Neuronal stem cell (in vitro differentiated cells): Measurements from ENCODE around the gene SOD3.
A peak's percentile ranks its signal among the peaks of the same experiment; 100 is the strongest.

Source experiments
- DNase-seq: peaks from one replicate; pipeline ENCODE4 v3.0.0-alpha.2; 2013; ENCODE audit warnings: low spot score
- H2AFZ ChIP-seq: one replicate; pipeline ENCODE4 v1.6.1; 2013; ENCODE audit warnings: mild to moderate bottlenecking, low read length, inconsistent platforms
- H2AK5ac ChIP-seq: 2 replicates; pipeline ENCODE4 v1.6.1; 2013; ENCODE audit warnings: low read depth, mild to moderate bottlenecking, inconsistent platforms, low read length, moderate library complexity, mixed read lengths
- H2BK120ac ChIP-seq: 2 replicates; pipeline ENCODE4 v1.6.1; 2013; ENCODE audit warnings: low read depth, mild to moderate bottlenecking, inconsistent platforms, low read length, moderate library complexity, mixed read lengths
- H2BK12ac ChIP-seq: one replicate; pipeline ENCODE4 v1.6.1; 2013; ENCODE audit warnings: low read length, inconsistent platforms
- H2BK15ac ChIP-seq: 2 replicates; pipeline ENCODE4 v1.6.1; 2013; ENCODE audit warnings: mild to moderate bottlenecking, low read length, inconsistent platforms, mixed read lengths
- H2BK5ac ChIP-seq: one replicate; pipeline ENCODE4 v1.6.1; 2013; ENCODE audit warnings: inconsistent platforms, mild to moderate bottlenecking, low read length, moderate library complexity
- H3K14ac ChIP-seq: one replicate; pipeline ENCODE4 v1.6.1; 2013; ENCODE audit warnings: low read length, inconsistent platforms
- H3K18ac ChIP-seq: 2 replicates; pipeline ENCODE4 v1.6.1; 2013; ENCODE audit warnings: low read length, inconsistent platforms
- H3K23ac ChIP-seq: 2 replicates; pipeline ENCODE4 v1.6.1; 2013; ENCODE audit warnings: low read depth, mild to moderate bottlenecking, mixed read lengths, low read length, inconsistent platforms; ENCODE audit not compliant: poor library complexity
- H3K27ac ChIP-seq: replicated peaks from 3 replicates; pipeline ENCODE4 v1.5.1; 2013; ENCODE audit warnings: low read length, inconsistent platforms
- H3K27me3 ChIP-seq, 3 experiments: 2 replicates each; pipeline ENCODE4 v1.6.1; 2013; ENCODE audit warnings: low read length in 3 of 3, mild to moderate bottlenecking in 2 of 3, inconsistent platforms in 1 of 3, low read depth in 1 of 3, mixed read lengths in 1 of 3, moderate library complexity in 1 of 3; ENCODE audit not compliant: control insufficient read depth in 3 of 3, insufficient read depth in 3 of 3
- H3K36me3 ChIP-seq, 2 donors: replicated peaks in 1 of 2; 2 replicates each; pipeline ENCODE4 v1.6.1; 2013; ENCODE audit warnings: low read length in 2 of 2; ENCODE audit not compliant: control insufficient read depth in 2 of 2, insufficient read depth in 2 of 2
- H3K4ac ChIP-seq: 2 replicates; pipeline ENCODE4 v1.6.1; 2013; ENCODE audit warnings: inconsistent platforms, mild to moderate bottlenecking, low read length, moderate library complexity
- H3K4me1 ChIP-seq, 2 donors: 1 replicate in 1 of 2; 2 replicates in 1 of 2; pipeline ENCODE4 v1.6.1; 2013; ENCODE audit warnings: low read length in 2 of 2, low read depth in 1 of 2; ENCODE audit not compliant: control insufficient read depth in 2 of 2, insufficient read depth in 1 of 2
- H3K4me2 ChIP-seq: one replicate; pipeline ENCODE4 v1.6.1; 2013; ENCODE audit warnings: mild to moderate bottlenecking, low read length, inconsistent platforms; ENCODE audit not compliant: insufficient read depth, poor library complexity, severe bottlenecking
- H3K4me3 ChIP-seq, 2 donors: 2 replicates each; pipeline ENCODE4 v1.5.1; 2013; ENCODE audit warnings: low read length in 2 of 2, mild to moderate bottlenecking in 2 of 2, inconsistent platforms in 1 of 2, moderate library complexity in 1 of 2
- H3K79me1 ChIP-seq: one replicate; pipeline ENCODE4 v1.6.1; 2013; ENCODE audit warnings: low read depth, mild to moderate bottlenecking, inconsistent platforms, low read length, moderate library complexity
- H3K9ac ChIP-seq: one replicate; pipeline ENCODE4 v1.6.1; 2013; ENCODE audit warnings: mild to moderate bottlenecking, low read depth, low read length, inconsistent platforms; ENCODE audit not compliant: poor library complexity
- H3K9me3 ChIP-seq, 2 donors: replicated peaks in 1 of 2; 2 replicates each; pipeline versions ENCODE3 to v1.6.1; 2013; ENCODE audit warnings: low read length in 2 of 2, mild to moderate bottlenecking in 2 of 2, inconsistent platforms in 1 of 2, low read depth in 1 of 2, mixed read lengths in 1 of 2, moderate library complexity in 1 of 2; ENCODE audit not compliant: control insufficient read depth in 2 of 2, insufficient read depth in 1 of 2
- H4K8ac ChIP-seq: one replicate; pipeline ENCODE4 v1.6.1; 2013; ENCODE audit warnings: low read depth, mild to moderate bottlenecking, inconsistent platforms, low read length, moderate library complexity
- H4K91ac ChIP-seq: one replicate; pipeline ENCODE4 v1.6.1; 2013; ENCODE audit warnings: low read length, low read depth, mild to moderate bottlenecking, inconsistent platforms; ENCODE audit not compliant: poor library complexity
- WGBS, 2 donors: extraction: QIAGEN DNeasy Blood & Tissue Kit; methylation state at CpG; one replicate each; pipeline ENCODE4 v1.1.7; 2013; ENCODE audit warnings: missing lambda C conversion rate in 2 of 2, mixed read lengths in 1 of 2; ENCODE audit not compliant: insufficient read length in 2 of 2, insufficient replicate concordance in 1 of 2; ENCODE audit errors: extremely low coverage in 2 of 2; 5-methylcytosine and 5-hydroxymethylcytosine counted together

The SOD3 gene

GRCh38 chr4:24836661-24837242 is 41.4 kb downstream of the SOD3 start:
- Histone ChIP-seq H3K36me3 (no peaks in the 10 kb centered on the region), H3K4me1 (peaks cover 0 to 3% of the 10 kb centered on the region in 2 donors), H3K9me3 (no peaks in the 10 kb centered on the region), H2BK120ac (no peak overlapping the region), H3K9ac (peak overlapping the region; percentile 60), H4K8ac (no peak overlapping the region), H3K4ac (no peak overlapping the region), H2AK5ac (no peak overlapping the region), H2BK15ac (no peak overlapping the region), H3K4me3 (no peak overlapping the region), H3K4me2 (no peak overlapping the region), H2BK12ac (no peak overlapping the region), H3K14ac (no peak overlapping the region), H2AFZ (no peak overlapping the region), H3K18ac (no peak overlapping the region), H4K91ac (no peak overlapping the region), H3K27ac (no peak overlapping the region), H3K79me1 (no peaks in the 10 kb centered on the region), H3K27me3 (no peaks in the 10 kb centered on the region), H3K23ac (no peak overlapping the region), H2BK5ac (no peak overlapping the region)
- DNase-seq = no peak
- WGBS, 2 donors = no CpG with 5 or more reads among the region's 6 CpGs

- Histone ChIP-seq H2BK120ac (no peak overlapping the region), H2BK15ac (no peak overlapping the region), H3K4ac (no peak overlapping the region), H3K27ac (no peak overlapping the region), H3K9me3 (no peaks in the 10 kb centered on the region), H2AK5ac (no peak overlapping the region), H3K9ac (peak overlapping the region; percentile 60), H3K79me1 (no peaks in the 10 kb centered on the region), H2AFZ (no peak overlapping the region), H4K8ac (no peak overlapping the region), H3K4me2 (no peak overlapping the region), H3K23ac (no peak overlapping the region), H3K4me3 (no peak overlapping the region), H2BK5ac (no peak overlapping the region), H2BK12ac (no peak overlapping the region), H3K18ac (no peak overlapping the region), H4K91ac (no peak overlapping the region), H3K4me1 (peaks cover 0 to 3% of the 10 kb centered on the region in 2 donors), H3K27me3 (no peaks in the 10 kb centered on the region), H3K36me3 (no peaks in the 10 kb centered on the region), H3K14ac (no peak overlapping the region)
- no peak for DNase-seq
- WGBS, 2 donors = no CpG with 5 or more reads among the region's 7 CpGs
Measured at GRCh38 chr4:24837336-24837735, 42.0 kb downstream of the SOD3 start.

GRCh38 chr4:24837781-24838180 is 42.4 kb downstream of the SOD3 start:
- Histone ChIP-seq H2BK12ac (no peak overlapping the region), H3K9me3 (no peaks in the 10 kb centered on the region), H3K9ac (no peak overlapping the region), H3K4me3 (no peak overlapping the region), H3K4ac (no peak overlapping the region), H2BK15ac (no peak overlapping the region), H3K18ac (no peak overlapping the region), H3K27me3 (no peaks in the 10 kb centered on the region), H3K36me3 (no peaks in the 10 kb centered on the region), H3K23ac (no peak overlapping the region), H2BK5ac (no peak overlapping the region), H4K91ac (no peak overlapping the region), H2AFZ (no peak overlapping the region), H3K27ac (no peak overlapping the region), H3K4me1 (peaks cover 0 to 3% of the 10 kb centered on the region in 2 donors), H2BK120ac (no peak overlapping the region), H3K79me1 (no peaks in the 10 kb centered on the region), H3K14ac (no peak overlapping the region), H2AK5ac (no peak overlapping the region), H3K4me2 (no peak overlapping the region), H4K8ac (no peak overlapping the region)
- DNase-seq = no peak
- no CpG with 5 or more reads among the region's 5 CpGs for WGBS, 2 donors

- Histone ChIP-seq H3K4me1 (peaks cover 0 to 3% of the 10 kb centered on the region in 2 donors), H4K91ac (no peak overlapping the region), H2AK5ac (no peak overlapping the region), H3K9me3 (no peaks in the 10 kb centered on the region), H3K4me2 (no peak overlapping the region), H3K9ac (no peak overlapping the region), H3K23ac (no peak overlapping the region), H3K4ac (no peak overlapping the region), H2BK120ac (no peak overlapping the region), H3K27ac (no peak overlapping the region), H3K14ac (no peak overlapping the region), H3K4me3 (no peak overlapping the region), H4K8ac (no peak overlapping the region), H3K79me1 (no peaks in the 10 kb centered on the region), H3K18ac (no peak overlapping the region), H3K27me3 (no peaks in the 10 kb centered on the region), H2AFZ (no peak overlapping the region), H2BK15ac (no peak overlapping the region), H2BK5ac (no peak overlapping the region), H2BK12ac (no peak overlapping the region), H3K36me3 (no peaks in the 10 kb centered on the region)
- no peak for DNase-seq
- no CpG with 5 or more reads among the region's 5 CpGs for WGBS, 2 donors
Measured at GRCh38 chr4:24840362-24840761, 45.0 kb downstream of the SOD3 start.
